ENCODE results near the gene RBFOX1.

DNA sequence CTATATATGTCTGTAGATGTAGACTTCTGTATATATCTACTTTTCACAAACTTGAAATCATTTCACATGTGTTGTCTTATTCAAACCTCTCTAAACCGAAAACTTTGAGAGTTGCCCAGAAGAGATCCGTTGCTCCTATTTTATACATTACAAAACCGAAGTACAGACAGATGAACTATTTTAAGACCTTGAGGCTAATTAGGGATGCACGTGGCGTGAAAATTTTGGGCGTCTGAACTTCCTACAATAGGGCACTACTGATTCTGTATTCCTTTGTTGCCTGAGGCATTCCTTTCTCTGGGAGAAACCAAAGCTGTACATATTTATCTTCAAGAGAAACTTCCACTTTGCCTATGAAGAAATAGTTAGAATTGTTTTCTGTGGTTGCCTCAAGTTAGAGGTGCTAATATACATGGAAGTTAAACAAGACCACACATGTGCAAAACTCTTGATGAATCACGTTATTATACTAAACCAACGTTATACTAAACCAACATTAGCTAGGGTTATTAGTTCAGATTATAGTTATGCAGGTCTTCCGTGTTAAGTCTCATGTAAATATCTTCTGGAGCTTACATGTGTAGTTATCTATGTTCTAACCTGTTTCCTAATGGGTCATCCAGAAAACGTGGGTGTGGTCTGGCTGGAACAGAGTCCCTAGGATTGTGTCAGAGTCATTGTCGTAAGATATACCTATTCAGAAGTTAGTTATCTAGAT is 111.2 kb downstream of the RBFOX1 start:
- TF ChIP-seq, protein P1, sequence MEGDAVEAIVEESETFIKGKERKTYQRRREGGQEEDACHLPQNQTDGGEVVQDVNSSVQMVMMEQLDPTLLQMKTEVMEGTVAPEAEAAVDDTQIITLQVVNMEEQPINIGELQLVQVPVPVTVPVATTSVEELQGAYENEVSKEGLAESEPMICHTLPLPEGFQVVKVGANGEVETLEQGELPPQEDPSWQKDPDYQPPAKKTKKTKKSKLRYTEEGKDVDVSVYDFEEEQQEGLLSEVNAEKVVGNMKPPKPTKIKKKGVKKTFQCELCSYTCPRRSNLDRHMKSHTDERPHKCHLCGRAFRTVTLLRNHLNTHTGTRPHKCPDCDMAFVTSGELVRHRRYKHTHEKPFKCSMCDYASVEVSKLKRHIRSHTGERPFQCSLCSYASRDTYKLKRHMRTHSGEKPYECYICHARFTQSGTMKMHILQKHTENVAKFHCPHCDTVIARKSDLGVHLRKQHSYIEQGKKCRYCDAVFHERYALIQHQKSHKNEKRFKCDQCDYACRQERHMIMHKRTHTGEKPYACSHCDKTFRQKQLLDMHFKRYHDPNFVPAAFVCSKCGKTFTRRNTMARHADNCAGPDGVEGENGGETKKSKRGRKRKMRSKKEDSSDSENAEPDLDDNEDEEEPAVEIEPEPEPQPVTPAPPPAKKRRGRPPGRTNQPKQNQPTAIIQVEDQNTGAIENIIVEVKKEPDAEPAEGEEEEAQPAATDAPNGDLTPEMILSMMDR (IDR thresholded peaks at IDR 0.05), result no peak
- TF ChIP-seq POLR2A (IDR thresholded peaks at IDR 0.05), result no peak

All from ovary (tissue), 3 donors.